Activated gamma-delta T cell (primary cell): ENCODE data around the gene GPC6.

Experiments
- DNase-seq: peaks from one replicate; lab custom pipeline; 2025; lab: John Stamatoyannopoulos, UW

The GPC6 gene

DNA sequence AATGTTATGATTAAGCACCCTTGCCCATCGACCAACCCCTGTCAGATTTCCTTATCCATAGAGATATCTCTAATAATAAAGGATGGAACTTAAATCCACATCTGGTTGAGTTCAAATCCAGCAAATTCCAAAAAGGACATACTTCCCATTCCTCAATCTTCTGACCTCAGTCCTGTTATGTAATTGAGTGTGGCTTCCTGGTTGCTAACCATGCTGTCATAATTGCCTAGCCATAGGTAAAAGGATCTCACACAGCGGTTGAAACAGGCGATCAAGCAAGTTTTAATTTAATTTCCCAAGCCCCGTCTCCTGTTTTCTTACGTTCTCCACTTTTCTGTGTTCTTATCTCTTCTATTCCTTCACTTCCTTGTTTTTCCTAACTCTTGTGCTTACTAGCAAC is 550.3 kb downstream of the GPC6 start:
- DNase-seq: no peak

- no peak for DNase-seq
Measured at GRCh38 chr13:93777504-93777903, 550.9 kb downstream of the GPC6 start.

DNA sequence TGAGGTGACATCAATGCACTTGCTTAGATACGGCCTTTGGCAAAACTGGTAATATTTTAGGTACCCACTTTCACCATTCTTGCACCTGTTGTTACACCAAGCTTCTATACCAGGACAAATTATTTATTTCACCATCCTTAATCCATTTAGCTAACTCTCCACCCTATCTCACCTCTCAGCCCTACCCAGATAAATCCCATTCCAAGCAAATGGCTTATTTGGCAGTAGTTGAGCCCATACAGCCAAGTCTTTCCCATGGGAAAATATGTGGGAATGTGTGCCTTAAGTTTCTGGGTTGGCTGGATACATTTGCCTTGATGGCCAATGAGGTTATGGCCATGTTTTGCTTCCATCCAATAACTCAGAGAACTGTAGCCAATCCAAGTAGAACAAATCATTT is 551.9 kb downstream of the GPC6 start:
- no peak for DNase-seq

DNA sequence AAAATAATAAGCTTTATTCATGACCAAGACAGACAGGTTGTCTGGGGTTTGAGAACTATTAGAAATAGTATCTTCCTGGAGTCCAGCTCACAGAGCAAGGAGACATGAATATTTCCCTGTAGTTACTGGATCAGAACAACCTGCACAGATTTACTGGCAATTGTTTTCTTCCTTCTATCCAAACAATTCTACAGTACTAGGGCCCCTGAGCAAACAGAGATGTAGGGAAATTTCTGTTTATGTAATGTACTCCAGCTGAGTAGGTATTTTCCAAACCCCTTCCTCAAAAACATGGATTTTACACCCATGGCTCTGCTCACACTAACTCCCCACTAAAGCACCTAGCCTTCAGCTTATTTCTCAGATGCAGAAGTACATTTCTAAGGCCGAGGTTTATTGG is 557.6 kb downstream of the GPC6 start:
- no peak for DNase-seq

- DNase-seq: no peak
Measured at GRCh38 chr13:93786846-93787489, 560.4 kb downstream of the GPC6 start.

- DNase-seq: no peak
Measured at GRCh38 chr13:93788456-93788855, 561.8 kb downstream of the GPC6 start.

DNA sequence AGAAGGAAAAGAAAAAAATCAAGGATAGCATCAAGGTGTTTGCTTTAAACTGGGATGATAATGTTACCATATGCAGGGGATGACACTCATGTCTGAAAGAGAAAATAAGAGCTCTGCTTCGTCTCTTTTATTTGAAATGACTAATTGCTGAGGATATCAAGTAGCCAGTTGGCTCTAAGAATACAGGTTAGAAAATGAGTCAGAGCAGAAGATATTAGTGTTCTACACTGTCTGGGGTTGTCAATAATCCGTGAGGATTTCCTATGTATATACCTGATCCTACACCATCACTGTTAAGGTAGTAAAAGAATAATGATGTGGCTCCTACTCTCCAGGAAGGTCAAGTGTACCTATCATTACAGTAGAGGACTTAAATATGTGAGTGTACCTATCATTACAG is 562.5 kb downstream of the GPC6 start:
- DNase-seq: no peak

GRCh38 chr13:93794197-93794885 is 567.7 kb downstream of the GPC6 start:
- no peak for DNase-seq

DNA sequence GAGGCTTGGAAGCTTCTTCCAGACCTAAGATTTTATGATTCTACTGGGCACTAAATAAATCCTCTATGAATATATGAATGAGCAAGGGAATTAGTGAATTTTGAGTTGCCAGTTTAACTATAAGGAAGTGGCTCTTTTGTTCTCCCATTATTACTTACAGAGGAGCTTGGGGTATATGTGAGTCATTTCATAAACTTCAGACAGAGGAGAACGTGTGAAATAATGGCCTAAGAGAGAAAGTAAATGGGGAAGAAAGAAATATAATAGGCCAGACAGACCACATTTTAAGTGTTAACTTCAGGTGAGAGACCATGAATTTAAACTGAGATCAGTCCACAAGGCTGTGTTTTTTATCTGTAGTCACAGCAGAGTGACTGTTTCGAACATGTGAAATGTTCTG is 570.9 kb downstream of the GPC6 start:
- DNase-seq: no peak

DNA sequence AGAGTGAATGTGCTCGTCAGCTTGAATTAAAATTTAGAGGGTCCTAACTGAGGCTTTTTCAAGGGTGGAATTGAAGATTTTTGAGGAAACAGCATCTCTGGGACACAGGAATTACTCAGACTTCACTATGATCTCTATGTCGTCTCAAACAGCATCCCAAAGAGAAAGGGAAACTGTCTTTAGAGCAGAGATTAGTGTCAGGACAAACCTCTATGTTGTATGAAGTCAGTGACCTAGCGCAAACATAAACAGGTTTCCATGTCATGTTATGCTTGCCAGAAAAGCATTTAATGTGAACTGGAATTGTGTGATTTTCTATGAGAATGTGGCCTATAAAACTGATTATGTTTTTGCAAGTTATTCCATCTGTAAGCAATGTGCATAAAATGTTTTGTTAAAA is 573.7 kb downstream of the GPC6 start:
- DNase-seq: no peak

GRCh38 chr13:93805736-93806135 is 579.1 kb downstream of the GPC6 start:
- DNase-seq: no peak

GRCh38 chr13:93806861-93807260 is 580.3 kb downstream of the GPC6 start:
- DNase-seq: no peak

DNA sequence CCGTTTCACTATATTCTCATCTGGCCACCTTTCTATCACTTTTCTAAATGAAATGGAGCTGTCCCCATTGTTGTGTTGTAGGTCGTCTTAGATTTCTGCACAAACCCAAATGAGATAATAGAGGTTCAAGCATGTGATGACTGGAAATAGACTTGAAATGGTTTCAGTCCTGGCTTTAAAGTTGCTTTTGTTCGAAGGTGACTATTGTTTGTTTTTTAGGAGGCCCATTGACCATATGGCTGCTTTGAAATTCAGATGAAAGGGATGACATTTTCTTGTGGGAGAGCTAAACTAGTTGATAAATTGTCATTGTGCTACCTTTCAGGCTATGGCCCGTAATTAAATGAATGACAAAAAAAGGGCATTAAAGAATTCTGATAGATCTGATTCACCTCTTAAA is 583.7 kb downstream of the GPC6 start:
- no peak for DNase-seq

DNA sequence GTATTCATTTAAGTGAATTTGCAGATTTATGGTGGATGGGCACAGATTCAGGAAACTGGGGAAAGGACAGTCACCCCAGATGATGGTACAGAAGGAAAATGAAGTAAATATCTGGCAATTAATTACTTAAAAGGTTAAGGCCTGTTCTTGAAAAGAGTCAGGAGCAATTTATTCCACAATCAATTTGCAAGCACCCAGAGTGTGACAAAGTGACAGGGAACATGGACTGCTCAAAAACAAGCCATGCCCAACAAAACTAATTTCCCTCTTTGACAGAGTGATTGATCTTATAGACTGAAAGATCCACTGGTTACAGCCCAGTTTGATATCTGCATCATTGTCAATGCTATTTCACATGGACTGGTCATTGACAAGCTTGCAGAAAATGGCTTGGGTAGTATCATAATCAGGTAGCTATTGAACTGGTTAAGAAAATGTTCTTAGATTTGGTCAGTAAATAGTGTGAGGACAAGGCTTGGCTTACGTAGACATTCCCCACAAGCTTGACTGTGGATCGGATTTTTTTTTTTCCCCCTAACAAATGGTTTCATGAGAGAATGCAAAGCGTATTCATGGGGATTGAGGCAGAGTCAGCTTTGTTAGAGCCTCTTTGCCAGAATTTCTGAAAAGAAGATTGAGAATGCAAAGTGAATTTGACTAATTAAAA is 584.6 kb downstream of the GPC6 start:
- DNase-seq: no peak

DNA sequence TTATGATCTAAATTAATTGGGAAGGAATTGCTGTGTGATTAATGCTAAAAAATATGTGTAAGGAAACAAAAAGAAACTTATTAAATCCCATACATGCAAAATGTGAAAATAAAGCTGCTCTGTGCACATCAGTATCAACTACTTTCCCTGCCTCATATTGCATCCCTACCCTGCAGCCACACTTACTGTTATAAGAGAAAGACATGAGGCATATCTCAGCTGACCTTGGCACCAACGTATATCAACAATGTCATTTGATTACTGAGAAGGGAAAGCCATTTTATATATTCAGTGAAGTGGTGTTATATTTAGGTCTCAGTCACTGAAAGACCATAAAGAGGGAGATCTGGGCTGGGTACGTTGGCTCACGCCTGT is 585.1 kb downstream of the GPC6 start:
- no peak for DNase-seq

- no peak for DNase-seq
Measured at GRCh38 chr13:93814658-93815057, 588.1 kb downstream of the GPC6 start.

DNA sequence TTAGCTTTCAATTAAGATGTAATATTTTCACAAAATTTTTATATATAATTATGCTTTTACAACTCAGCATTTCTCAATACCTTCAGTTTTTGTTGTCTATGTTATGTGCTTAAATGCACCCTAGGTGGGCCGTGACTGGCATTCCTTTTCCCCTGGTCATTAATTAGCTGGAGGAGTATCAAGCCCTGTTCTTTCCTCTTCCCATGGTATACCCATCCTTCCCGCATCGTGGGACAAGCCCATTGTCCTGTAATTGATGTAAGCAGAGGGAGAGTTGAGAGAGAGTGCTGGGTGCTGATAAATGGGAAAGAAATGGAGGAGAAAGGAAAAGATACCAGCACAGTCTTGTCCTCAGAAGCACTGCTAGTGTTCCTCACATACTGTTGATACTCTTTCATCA is 591.7 kb downstream of the GPC6 start:
- DNase-seq: no peak

DNA sequence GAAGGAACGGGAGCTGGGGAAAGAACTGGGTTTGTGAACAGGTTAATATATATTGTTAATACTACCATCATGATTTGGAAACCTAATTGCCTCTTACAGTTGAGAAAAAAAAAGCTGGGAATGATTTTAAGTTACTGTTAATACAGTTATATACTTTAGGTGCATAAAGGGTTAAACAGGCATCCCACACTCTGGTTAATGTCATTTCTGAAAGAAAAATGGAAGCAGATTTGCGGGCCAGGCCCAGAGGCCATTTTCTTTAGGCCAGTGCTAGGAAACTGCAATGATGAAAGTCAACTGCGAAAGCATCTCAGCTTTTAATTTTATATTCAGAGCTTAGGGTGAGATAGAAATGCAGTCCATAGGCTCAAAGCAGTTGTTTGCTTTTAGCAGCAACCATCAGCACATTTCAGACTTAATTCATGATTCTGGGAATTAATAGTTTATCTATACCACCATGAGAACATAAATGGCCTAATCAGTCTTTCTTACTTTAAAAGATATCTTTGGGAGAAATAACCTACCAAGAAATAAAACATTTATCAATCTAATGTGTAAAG is 592.8 kb downstream of the GPC6 start:
- no peak for DNase-seq

DNA sequence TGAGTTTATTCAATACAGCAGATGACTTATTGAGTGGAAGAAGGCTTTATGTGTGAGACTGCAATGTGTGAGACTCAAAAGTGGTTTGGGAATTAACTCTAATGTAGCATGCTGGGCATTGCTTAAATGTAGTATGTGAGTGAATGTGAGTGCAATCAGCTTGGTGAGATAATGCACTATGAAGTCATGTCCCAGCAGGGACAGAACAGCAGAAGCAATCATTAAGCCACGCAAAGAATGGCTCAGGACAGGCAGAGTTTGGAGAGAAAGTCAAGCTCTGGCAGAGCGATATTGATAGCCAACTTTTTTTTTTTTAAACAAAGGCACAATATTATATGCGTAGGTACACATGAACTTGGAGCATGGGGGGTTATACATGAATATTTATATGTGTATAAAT is 597.7 kb downstream of the GPC6 start:
- no peak for DNase-seq

DNA sequence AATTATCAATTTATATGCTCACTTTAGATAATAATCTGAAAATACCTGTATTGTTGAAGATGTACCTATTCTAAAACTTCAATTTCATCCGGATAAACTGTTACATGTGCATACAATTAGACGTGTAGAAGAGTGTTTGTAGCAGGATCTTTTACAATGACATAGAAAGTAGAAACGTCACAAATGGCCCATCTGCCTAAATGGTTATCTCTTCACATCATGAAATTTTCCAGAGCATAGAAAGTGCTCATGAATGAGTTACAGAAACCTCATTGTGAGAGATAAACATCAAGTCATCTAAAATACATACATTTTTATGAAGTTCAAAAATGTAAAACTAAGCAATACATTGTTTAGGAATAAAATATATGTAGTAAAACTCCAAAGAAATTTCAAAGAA is 607.4 kb downstream of the GPC6 start:
- DNase-seq: no peak

DNA sequence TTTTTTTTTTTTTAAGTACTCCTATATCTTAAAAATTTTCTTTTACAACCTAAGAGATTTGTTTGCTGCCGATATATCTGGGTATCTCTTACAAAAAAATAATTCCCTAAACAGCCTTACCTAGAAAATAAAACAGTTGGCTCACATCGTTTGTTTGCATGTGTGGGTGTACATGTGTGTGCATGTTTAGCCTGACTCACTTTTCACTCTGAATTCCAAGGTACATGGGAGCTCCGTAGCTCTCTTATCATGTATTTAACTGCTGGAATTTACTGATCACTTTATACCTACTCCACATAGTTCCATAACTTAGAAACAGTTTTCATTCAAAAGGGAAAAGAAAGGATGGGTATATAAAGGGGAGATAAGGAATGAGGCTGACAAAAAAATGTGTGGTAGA is 616.5 kb downstream of the GPC6 start:
- no peak for DNase-seq

DNA sequence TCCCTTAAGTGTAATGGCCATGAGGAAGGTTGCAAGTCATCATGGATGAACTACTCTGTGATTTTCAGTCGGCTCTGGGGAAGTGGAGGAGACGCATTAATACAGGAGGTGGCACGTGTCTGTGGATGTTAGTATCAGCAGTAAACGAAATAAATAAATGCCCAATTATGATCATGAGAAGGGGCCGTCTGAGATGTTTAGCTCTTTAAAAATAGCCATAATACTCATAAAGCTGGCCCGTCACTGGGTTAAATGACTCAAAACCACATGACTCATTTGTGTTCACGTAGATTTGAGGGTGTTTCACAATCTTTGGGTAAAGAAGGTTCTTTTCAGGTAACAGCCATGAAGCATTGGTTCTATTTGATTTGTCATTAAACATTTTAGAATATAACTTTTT is 620.6 kb downstream of the GPC6 start:
- DNase-seq: no peak

- DNase-seq: no peak
Measured at GRCh38 chr13:93848247-93848646, 621.6 kb downstream of the GPC6 start.
